ELR (cell line): Measurements from ENCODE around the gene HOXD12.

Source experiments
- DNase-seq: peaks from one replicate; pipeline ENCODE4 v3.0.0-alpha.2; 2015; ENCODE audit warnings: low read depth

The HOXD12 gene

DNA sequence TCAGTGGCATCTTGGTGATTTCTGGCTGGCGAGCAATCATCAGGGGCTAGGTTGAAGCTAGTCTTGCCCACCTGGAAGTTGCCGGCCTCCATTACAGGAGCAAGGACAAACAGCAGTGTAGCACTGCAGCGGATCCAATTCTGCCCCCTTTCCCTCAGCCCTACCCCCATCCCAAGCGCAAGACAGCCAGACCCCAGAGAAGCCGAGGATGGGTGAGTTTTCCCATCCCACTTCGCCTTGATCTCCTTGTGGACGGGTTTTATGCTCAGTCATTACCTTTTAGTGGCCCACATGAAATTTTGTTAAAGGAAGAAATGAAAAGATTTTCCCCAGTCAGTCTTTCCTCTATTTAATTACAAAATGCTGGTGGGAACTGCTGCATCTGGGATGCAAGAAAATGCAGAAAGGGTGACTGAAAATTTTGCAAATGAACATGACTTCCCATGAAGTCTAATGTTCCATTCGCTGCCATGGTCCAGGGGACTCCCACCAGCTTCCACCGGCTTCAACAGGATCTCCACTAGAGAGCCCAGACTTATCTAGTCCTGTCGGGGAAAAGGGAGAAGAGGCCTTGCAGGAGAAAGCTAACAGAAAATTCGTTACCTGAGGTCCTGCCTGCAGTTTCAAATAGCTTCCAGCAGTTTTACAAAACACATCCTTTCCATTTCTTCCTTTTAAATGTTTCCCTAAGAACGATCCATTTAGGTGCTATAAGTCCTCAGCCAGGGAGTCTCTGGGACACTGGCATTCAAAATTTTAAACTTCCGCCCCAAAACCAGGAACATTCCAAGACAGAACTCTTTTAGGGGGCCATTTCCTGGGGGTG is 21.0 kb downstream of the HOXD12 start:
- no peak for DNase-seq

DNA sequence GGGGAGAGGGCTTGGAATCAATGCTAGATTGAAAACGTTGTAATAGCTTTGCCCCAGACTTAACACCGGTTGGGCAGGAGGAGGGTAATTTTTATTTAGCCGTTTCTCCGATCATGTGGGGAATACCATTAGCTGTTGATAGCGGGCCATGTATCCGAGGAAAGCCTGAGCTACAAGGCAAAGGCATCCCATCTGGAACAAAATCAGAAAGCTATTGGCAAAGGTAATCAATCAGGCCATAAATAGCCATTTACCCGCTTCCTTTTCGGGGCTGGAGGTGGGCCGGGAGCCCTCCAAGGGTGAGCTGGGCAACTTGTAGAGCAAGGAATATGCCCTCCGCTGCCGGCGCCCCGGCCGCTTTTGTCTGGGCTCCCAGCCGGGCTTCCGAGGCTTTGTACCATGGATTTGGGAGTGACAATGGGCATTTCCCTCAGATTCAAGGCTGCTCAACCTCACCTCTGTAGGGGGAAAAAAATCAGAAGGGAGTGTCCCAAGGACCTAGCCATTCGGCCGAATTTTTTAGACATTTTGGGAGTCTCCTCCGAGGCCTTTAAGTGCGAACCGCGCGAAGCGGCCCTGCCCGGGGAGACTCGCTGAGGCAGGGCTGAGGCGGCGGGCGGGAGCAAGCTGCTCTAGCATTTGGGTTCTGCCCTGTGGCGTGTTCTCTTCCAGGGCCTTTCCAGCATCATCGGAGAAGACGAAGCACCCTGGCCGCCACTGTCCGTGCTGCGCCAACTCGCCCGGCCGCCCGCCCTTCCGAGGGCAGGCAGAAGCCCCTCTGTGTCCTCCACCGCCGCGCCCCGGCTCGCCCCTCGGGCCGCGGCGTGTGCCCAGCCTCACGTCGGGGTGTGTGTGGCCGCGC is 21.8 kb downstream of the HOXD12 start:
- DNase-seq: no peak

DNA sequence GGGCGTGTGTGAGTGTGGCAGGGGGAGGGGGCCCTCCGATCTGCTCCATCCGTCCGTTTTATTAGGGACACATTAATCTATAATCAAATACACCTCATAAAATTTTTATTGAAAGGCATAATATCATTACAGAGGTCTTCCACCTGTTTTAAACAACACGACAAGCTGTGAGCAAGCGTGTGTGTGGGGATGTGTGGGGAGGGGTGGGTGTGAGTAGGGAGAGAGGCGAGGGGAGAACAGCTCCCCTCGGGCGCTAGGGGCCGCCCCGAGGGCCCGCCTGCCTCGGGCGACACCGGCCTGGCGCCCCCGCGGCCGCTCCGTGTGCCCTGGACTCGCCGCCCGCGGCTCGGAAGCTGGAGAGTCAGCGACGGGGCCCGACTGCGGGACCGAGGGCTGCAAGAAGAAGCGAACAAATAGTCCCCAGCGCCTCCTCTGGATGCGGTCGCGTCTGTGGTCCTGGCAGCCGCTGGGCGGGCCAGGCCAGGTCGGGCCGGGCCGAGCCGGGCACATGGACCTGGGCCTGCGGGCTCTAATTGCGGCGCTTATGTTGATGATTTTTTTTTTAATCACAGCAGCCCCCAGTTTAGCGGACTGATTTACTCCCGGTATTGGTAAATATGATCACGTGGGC is 22.6 kb downstream of the HOXD12 start:
- DNase-seq: no peak

DNA sequence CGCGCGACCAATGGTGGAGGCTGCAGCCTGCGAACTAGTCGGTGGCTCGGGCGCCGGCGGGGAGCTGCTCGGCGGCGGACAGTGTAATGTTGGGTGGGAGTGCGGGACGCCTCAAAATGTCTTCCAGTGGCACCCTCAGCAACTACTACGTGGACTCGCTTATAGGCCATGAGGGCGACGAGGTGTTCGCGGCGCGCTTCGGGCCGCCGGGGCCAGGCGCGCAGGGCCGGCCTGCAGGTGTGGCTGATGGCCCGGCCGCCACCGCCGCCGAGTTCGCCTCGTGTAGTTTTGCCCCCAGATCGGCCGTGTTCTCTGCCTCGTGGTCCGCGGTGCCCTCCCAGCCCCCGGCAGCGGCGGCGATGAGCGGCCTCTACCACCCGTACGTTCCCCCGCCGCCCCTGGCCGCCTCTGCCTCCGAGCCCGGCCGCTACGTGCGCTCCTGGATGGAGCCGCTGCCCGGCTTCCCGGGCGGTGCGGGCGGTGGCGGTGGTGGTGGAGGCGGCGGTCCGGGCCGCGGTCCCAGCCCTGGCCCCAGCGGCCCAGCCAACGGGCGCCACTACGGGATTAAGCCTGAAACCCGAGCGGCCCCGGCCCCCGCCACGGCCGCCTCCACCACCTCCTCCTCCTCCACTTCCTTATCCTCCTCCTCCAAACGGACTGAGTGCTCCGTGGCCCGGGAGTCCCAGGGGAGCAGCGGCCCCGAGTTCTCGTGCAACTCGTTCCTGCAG is 23.3 kb downstream of the HOXD12 start, which contains the start of gene HOXD9:
Gene HOXD9 (plus strand): TSS at position 37 of the 728 bp plus-strand sequence. CDS start 50 bp downstream, at position 87.
- DNase-seq: peak; percentile 43

DNA sequence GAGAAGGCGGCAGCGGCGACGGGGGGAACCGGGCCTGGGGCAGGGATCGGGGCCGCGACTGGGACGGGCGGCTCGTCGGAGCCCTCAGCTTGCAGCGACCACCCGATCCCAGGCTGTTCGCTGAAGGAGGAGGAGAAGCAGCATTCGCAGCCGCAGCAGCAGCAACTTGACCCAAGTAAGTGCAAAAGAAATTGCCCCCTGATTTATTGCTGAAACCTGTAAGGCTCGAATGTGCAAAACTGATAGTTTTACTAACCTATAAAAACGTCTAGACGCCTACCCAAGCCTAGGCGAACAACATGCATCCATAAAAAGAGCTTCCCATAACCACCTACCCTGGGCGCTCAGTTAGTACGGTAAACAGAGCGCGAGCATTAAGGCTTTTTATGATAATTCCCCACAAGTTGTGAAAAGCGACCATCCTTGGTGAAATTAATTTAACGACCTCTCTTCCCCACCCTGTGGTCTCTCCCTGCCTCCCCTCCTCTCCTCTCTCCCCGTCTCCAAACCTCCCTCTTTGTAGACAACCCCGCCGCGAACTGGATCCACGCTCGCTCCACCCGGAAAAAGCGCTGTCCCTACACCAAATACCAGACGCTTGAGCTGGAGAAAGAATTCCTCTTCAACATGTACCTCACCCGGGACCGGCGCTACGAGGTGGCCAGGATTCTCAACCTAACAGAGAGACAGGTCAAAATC is 24.0 kb downstream of the HOXD12 start:
- DNase-seq: no peak

DNA sequence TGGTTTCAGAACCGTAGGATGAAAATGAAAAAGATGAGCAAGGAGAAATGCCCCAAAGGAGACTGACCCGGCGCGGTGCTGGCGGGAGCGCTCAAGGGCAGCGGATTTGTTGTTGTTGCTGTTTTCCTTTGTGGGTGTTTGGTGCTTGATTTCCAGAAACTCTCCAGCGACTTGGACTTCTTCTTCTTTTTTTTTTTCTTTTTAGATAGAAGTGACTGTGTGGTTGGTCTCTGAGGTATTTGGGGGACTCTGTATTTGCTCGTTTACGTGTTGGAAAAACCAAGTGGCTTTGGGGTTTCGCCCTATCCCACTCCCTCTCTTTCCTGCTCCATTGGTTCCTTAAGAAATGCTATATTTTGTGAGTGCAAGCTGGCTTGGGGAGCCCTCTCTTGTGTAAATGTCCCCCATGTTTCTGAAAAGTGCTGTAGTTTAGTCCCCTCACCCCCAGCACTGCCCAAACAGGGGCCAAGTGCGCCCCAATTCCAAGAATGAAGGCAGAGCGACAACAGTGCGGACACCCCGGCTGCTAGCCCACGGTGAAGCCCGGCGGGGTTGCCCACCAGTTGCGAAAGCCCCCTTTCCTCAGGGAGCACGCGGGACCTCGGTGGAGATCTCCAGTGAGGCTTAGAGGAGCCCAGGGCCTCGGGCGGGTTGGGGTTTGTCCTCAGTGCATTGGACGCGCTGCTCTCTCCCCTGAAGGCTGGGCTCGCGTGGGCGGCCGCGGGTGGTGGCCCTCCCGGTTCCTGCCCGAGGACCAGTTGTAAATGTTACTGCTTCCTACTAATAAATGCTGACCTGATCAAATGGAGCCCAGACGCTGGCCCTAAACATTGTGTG is 24.7 kb downstream of the HOXD12 start:
- DNase-seq: no peak

DNA sequence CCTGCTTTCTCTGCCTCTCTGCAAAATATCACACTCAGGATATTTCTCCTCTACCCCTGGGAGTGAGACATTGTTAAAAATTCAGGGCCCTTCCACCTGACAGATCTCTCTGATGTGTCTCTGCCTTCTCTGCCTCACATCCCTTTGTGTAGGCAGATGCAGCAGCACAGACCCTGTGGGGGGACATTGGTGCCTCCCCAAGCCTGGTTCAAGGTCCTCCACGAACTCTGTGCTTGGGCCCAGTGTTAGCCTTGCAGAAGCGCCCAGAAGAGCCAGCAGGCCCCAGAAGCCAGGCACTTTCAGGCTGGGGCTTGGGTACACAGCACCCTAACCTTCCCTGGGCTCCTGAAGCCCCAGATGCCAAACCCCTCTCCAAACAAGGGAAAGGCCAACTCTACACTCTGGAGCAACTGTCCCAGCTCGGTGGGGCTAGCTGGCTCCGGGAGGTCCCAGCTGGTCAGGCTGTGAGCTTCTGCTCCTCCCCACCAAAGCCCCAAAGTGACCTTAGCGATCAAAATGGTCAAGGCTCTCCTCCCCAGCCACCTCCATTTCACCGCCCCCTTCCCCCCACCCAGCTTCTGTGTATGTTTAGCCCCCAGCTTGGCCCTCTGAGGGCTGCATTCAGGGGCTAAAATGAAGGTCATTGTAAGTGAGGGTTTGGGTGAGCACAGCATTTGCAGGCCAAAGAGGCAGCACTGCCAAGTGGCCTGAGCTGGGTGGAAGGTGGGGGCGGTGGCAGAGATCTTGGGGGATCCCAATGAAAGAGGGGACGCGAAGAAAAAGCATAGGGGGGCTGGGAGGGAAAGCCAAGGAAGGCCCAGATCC is 25.6 kb downstream of the HOXD12 start:
- no peak for DNase-seq

DNA sequence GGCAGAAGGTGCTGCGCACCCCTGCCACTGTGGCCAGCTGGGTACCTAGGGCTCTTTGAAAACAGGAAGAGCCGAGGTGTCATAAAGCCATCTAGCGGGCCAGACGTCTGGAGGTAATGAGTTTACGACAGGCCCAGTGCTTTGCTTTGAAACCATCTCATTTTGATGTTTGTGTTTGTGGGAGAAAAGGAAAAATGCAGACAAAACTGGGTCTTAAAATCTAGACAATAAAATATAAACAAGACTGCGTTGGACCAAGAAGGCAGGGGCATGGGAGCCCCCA is 26.1 kb downstream of the HOXD12 start:
- no peak for DNase-seq

DNA sequence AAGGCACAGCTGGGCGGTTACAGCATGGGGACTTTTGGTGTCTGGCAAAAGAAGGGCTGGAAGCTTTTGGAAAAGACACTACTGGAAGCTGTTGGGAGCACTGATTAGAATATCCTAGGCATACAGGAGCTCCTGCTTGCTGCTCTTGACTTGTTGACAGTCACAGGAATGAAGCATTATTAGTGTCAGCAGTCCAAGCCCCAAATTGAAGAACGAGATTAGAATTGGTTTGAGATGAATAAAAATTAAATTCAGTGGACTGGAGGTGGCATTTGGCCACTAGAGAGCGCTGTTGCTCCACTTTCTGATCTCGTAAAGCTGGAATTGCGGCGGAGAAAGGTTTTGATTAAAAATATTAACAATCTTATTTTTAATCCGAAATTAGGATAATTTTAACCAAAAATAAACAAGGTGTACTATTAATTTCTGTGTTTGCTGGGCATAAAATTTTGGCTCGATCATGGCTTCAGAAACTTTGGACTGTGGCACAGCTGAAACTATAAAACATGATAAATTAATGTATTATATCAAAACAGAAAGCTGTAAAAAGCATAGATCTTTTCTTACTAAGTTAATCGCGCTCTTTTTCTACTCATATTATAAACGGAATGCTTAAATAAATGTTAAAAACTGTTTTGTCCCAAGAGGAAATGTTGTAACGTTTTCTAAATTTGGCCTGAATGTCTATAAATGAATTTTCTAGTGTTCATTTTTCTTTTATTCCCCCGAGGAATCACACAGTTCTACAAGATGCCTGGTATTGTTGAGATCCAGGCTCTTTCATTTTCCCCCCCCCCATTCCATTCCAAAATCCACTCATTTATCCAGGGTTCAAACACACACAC is 27.6 kb downstream of the HOXD12 start:
- peak; percentile 74 for DNase-seq

DNA sequence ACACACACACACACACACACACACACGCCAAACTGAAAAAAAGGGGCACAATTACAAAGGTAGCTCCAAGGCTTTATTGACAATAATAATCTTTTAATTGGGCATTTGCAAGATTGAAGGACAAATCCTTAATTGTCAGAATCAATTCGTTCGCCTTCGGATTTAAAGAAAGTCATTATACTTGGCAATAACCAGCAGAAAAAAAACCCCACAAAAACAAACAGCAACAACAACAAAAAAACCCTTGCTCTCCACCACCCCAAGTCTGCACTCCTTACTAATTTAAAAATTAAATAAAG is 28.1 kb downstream of the HOXD12 start:
- DNase-seq: no peak

DNA sequence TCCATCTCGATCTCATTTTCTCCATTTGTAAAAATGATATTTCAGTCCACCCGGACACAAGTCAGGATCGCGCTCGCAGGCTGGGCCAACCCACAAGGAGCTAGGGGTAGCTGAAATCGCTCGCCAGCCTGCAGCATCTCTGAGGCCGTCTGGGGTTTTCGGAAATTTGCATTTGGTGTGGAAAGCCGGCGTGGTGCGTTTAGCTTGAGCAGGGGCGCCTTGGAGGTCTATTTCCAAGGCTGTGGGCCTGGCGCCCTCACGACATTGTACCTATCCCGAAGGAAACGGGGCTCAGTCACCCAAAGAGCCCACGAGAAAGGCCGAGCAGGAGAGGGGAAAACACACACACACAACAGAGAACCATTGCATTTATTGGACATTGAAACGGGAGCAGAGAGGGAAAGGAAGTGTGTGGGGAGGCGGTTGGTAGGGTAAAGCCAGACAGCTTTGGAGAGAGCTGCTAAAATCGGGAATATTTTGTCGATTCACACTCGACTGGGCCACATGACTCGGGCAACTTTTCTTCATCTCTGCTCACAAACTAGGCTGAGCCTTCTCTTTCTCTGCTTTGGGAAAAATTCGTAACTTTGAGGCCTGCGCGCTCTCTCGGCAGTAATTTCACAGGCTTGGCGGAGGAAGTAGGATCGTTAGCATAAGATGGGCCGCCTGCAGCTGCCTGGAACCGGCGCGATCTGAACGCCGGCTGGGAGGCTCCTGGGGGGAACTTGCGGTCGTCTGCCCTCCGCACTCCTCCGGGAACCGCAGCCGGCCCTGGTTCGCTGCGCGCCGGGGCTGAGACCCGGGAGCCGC is 28.8 kb downstream of the HOXD12 start:
- DNase-seq: peak; percentile 36

DNA sequence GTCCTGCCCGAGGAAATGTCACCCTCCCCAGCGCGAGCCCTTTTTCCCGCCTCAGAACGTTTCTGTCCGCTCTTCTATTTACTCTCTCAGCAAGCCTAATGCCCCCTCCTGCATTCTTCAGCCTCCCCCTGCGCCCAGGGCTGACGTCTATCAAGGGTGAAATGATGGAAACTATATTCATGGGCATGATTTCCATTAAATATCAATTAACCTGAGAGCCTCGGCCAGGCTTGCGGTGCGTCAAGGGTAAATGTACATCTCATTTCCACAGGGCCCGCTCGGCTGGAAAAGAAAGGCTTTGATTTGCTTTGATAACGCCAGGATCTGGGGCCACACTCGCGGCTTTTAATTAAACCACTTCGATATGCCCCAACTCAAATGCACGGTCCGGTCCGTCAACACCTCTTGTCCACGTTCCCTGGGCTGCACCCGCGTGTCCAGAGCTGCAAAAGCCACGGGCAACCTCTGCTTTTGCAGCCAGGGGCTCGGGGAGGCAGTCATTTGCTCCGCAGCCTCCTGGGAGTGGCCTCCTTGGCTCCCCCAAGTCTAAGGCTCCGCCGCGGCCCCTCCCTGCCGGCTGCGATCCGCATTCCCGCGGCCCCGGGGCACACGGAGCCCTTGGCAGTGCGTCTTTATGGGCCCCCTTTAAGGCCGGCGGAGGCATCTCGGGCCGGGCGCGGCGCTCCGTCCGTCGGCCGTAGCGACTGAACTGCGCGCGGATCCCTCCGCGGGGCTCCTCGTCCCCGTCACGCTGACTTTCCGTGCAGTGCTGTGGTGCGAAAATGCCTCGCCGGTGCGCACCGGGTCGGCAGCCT is 29.6 kb downstream of the HOXD12 start, which contains the start of gene HOXD8:
Gene HOXD8 (plus strand): TSS at position 724 of the 815 bp plus-strand sequence. CDS start 662 bp downstream, outside the sequence.
- peak; percentile 73 for DNase-seq

DNA sequence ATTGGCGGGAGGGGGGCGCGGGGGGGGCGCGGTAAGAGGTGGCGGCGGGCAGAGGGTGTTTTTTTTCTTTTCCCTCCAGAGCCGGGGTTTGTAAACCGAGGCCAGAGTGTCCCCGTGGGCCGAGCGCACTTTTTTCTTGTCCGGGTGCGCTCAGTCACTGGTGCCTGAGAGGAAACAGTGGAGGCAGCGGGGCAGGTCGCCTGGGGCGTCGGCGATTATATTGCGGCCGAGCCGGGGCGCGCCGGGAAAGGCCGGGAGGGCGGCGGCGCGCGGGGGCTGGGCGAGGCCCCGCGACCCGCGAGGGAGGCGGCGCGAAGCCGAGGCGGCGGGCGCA is 30.2 kb downstream of the HOXD12 start:
- peak; percentile 45 for DNase-seq

DNA sequence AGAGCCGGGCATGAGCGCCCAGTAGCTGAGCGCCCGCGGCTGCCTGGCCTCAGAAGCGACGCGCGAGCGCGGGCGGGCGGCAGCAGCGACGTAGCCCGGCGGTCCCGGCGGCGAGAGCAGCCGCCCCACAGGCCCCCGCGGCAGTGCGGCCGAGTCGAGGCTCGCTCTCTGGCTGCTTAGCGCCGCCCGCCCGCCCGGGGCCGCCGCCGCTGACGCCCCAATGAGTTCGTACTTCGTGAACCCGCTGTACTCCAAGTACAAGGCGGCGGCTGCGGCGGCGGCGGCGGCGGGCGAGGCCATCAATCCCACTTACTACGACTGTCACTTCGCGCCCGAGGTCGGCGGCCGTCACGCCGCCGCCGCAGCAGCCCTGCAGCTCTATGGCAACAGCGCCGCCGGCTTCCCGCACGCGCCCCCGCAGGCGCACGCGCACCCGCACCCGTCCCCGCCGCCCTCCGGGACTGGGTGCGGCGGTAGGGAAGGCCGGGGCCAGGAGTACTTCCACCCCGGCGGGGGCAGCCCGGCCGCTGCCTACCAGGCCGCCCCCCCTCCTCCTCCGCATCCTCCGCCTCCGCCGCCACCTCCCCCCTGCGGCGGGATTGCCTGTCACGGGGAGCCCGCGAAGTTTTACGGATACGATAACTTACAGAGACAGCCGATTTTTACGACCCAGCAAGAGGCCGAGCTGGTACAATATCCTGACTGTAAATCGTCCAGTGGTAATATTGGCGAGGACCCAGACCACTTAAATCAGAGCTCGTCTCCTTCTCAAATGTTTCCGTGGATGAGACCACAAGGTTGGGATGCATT is 30.8 kb downstream of the HOXD12 start:
- peak; percentile 45 for DNase-seq

DNA sequence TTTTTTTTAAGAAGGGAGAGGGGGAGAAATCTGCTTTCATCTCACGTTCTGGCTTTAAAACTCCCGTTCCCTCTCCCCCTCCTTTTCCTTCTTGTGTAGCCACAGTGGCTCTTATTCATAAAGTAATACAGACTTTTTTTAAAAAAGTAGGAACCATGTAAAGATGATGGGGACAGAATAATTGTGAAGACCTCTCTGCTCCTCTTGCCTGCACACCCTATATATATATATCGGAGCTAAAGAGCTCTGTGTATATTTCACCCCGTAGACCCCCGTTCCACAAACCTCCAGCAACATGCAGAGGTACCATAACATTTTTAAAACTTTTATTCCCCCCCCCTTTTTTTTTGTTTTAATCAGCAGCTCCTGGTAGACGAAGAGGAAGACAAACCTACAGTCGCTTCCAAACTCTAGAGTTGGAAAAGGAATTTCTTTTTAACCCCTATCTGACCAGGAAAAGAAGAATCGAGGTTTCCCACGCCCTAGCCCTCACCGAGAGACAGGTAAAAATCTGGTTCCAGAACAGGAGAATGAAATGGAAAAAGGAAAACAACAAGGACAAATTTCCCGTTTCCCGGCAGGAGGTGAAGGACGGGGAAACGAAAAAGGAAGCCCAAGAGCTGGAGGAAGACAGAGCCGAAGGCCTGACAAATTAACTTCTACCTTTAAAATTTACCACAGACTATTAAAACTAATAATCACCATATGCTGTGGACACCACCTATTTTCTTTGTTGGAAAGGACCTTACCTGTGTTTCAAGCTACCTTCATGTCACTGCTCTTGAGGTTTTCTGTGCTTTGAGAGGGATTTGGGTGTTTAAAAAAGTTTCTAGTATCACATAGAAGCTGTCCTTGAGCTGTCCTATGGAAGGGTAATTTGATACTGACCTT is 31.6 kb downstream of the HOXD12 start:
- peak; percentile 17 for DNase-seq
